ENCODE data around the gene KCNK5. TPM values are rescaled to one million over a fixed set of nuclear protein-coding genes. Genes with fewer than 3 reads are reported as not detected.

Gene KCNK5
- total and polyA plus RNA-seq, 9 of the 15 experiments (the other 6 are each of a cell fraction or from before 2014, with no cell fraction given) = 1.5 to 45.8 (median 25.8) TPM

GRCh38 chr6:39221779-39222641 is 7.3 kb downstream of the KCNK5 start (continued):
- no peak for TF ChIP-seq PPARD (CRISPR knock-in tag; IDR thresholded peaks at IDR 0.05)
- TF ChIP-seq ZNF408 (CRISPR knock-in tag; IDR thresholded peaks at IDR 0.05; ENCODE audit: low read depth) = no peak
- no peak for TF ChIP-seq ARID3B (CRISPR knock-in tag; IDR thresholded peaks at IDR 0.05; ENCODE audit: borderline replicate concordance)
- no peak for TF ChIP-seq PHF8 (IDR thresholded peaks at IDR 0.05; ENCODE audit: borderline replicate concordance, low read length)
- no peak for TF ChIP-seq ZNF239 (CRISPR knock-in tag; IDR thresholded peaks at IDR 0.05)
- TF ChIP-seq ZBTB17 (CRISPR knock-in tag; IDR thresholded peaks at IDR 0.05) = no peak
- TF ChIP-seq EGR1 (conservative IDR thresholded peaks at IDR 0.05) = peak; percentile 95
- no peak for TF ChIP-seq TCF7 (IDR thresholded peaks at IDR 0.05; ENCODE audit: borderline replicate concordance)
- no peak for TF ChIP-seq THRAP3 (IDR thresholded peaks at IDR 0.05; ENCODE audit: borderline replicate concordance)
- TF ChIP-seq SFPQ (IDR thresholded peaks at IDR 0.05; ENCODE audit: low read depth, low read length) = no peak
- TF ChIP-seq ZNF445 (CRISPR knock-in tag; IDR thresholded peaks at IDR 0.05; ENCODE audit: low read depth) = no peak
- TF ChIP-seq EP300 (IDR thresholded peaks at IDR 0.05; ENCODE audit: low read length) = peak; percentile 92; the same call in 1 of the 2 replicates
- TF ChIP-seq CBX3 (IDR thresholded peaks at IDR 0.05; ENCODE audit: borderline replicate concordance in 1 of 2, low read length in 2 of 2) = no peak
- TF ChIP-seq RFX7 (CRISPR knock-in tag; IDR thresholded peaks at IDR 0.05) = no peak
- TF ChIP-seq BCOR (IDR thresholded peaks at IDR 0.05) = no peak
- no peak for TF ChIP-seq ZNF436 (CRISPR knock-in tag; IDR thresholded peaks at IDR 0.05)
- TF ChIP-seq ILF3 (IDR thresholded peaks at IDR 0.05; ENCODE audit: borderline replicate concordance) = no peak
- no peak for TF ChIP-seq ZNF561 (CRISPR knock-in tag; conservative IDR thresholded peaks at IDR 0.05)
- TF ChIP-seq LCOR (CRISPR knock-in tag; IDR thresholded peaks at IDR 0.05) = no peak
- no peak for TF ChIP-seq POLR2B (IDR thresholded peaks at IDR 0.05; ENCODE audit: low read depth, partially characterized antibody)
- no peak for TF ChIP-seq NFIC (IDR thresholded peaks at IDR 0.05)
- TF ChIP-seq SAP30 (IDR thresholded peaks at IDR 0.05; ENCODE audit: borderline replicate concordance, insufficient read depth, low read depth, low read length, poor library complexity, severe bottlenecking) = no peak
- TF ChIP-seq ELF4 (CRISPR knock-in tag; IDR thresholded peaks at IDR 0.05) = no peak
- TF ChIP-seq ZBED1 (IDR thresholded peaks at IDR 0.05) = no peak
- no peak for TF ChIP-seq SMARCA5 (IDR thresholded peaks at IDR 0.05)
- TF ChIP-seq BHLHE40 (IDR thresholded peaks at IDR 0.05; ENCODE audit: low read length) = no peak
- TF ChIP-seq SNAPC5 (CRISPR knock-in tag; IDR thresholded peaks at IDR 0.05) = no peak
- peak; percentile 64 for TF ChIP-seq KLF16 (IDR thresholded peaks at IDR 0.05)
